Activated CD8-positive, alpha-beta memory T cell treated with anti-CD3 and anti-CD28 coated beads, Interleukin-2, amount 10 ng/mL, durations not matched to agents 7 days and 5 days (primary cell): ENCODE measurements around the gene PAEP. TPM values are rescaled to one million over a fixed set of nuclear protein-coding genes. Genes with fewer than 3 reads are reported as not detected.
A peak's percentile ranks its signal among the peaks of the same experiment; 100 is the strongest.
"Not testable (repeated sequence)": the region's sequence is repeated elsewhere in the genome, so short reads cannot be mapped to it uniquely, and the experiment has no call there.

Experiments used
- ATAC-seq: fragments of 150-1000 bp; cut with Tn5 transposase; one replicate; pipeline ENCODE4 v1.10.0; 2021; ENCODE audit warnings: moderate library complexity
- CTCF ChIA-PET: fragments of 350-600 bp; sonication (Branson Sonifier 250); formaldehyde crosslinking; loops from one replicate; lab custom pipeline; 2021; ENCODE audit warnings: antibody characterized with exemption; lab: Charles Lee
- DNase-seq: peaks from one replicate; pipeline ENCODE4 v3.0.0-alpha.2; 2020
- H3K27ac Mint-ChIP-seq: one replicate; pipeline ENCODE4 v1.8.0; 2021; ENCODE audit warnings: mild to moderate bottlenecking, mixed read lengths
- H3K27me3 Mint-ChIP-seq: one replicate; pipeline ENCODE4 v1.8.0; 2021; ENCODE audit warnings: mixed read lengths
- H3K36me3 Mint-ChIP-seq: one replicate; pipeline ENCODE4 v1.8.0; 2021; ENCODE audit warnings: mild to moderate bottlenecking, mixed read lengths
- H3K4me1 Mint-ChIP-seq: one replicate; pipeline ENCODE4 v1.8.0; 2021; ENCODE audit warnings: mixed read lengths
- H3K4me3 Mint-ChIP-seq: one replicate; pipeline ENCODE4 v1.8.0; 2021; ENCODE audit warnings: mild to moderate bottlenecking, moderate library complexity, mixed read lengths
- H3K9me3 Mint-ChIP-seq: one replicate; pipeline ENCODE4 v1.8.0; 2022; ENCODE audit warnings: low read depth, mixed read lengths
- total RNA-seq, 2 experiments: library from RNA; stranded (reverse); gene quantifications; one replicate each; pipeline ENCODE4 v1.2.3, GENCODE V29; 2021

The PAEP gene
- total RNA-seq = not detected

GRCh38 chr9:135561391-135562234, at the start of gene PAEP:
Gene PAEP (plus strand): TSS chr9:135561756.
- no peak for ATAC-seq
- no peak within 1 kb of the TSS for H3K4me3 Mint-ChIP-seq
- no peaks in the 10 kb centered on the region for H3K9me3 Mint-ChIP-seq
- CTCF ChIA-PET = no interaction called here
- peaks cover 3% of the 10 kb centered on the region for H3K4me1 Mint-ChIP-seq
- no peak for DNase-seq
- H3K27ac Mint-ChIP-seq = no peak within 1 kb of the TSS
- H3K36me3 Mint-ChIP-seq = no peaks in the 10 kb centered on the region
- peaks cover 3% of the 10 kb centered on the region for H3K27me3 Mint-ChIP-seq

GRCh38 chr9:135512241-135512603, 49.3 kb upstream of the PAEP start:
- DNase-seq (no peak), ATAC-seq (no peak)
- peaks cover 12% of the 10 kb centered on the region for H3K27me3 Mint-ChIP-seq
- H3K4me1 Mint-ChIP-seq = peaks cover 23% of the 10 kb centered on the region
- H3K4me3 Mint-ChIP-seq = no peak overlapping the region
- CTCF ChIA-PET = interaction anchor here (0.6 to 1.6 kb wide), 2 partner anchors 8 to 43 kb away, joined by 3 to 6 read pairs; no protein-coding TSS in a partner anchor
- H3K27ac Mint-ChIP-seq = no peak overlapping the region
- no peaks in the 10 kb centered on the region for H3K36me3 Mint-ChIP-seq
- H3K9me3 Mint-ChIP-seq = no peaks in the 10 kb centered on the region

GRCh38 chr9:135512904-135513303, 48.7 kb upstream of the PAEP start:
- no peak overlapping the region for H3K27ac Mint-ChIP-seq
- H3K27me3 Mint-ChIP-seq = peaks cover 17% of the 10 kb centered on the region
- no peaks in the 10 kb centered on the region for H3K36me3 Mint-ChIP-seq
- H3K4me3 Mint-ChIP-seq = no peak overlapping the region
- no peak for DNase-seq
- peaks cover 23% of the 10 kb centered on the region for H3K4me1 Mint-ChIP-seq
- ATAC-seq = no peak
- CTCF ChIA-PET = interaction anchor here (0.6 to 1.6 kb wide), 2 partner anchors 8 to 44 kb away, joined by 3 to 6 read pairs; no protein-coding TSS in a partner anchor
- H3K9me3 Mint-ChIP-seq = no peaks in the 10 kb centered on the region

- Mint-ChIP-seq H3K4me3 (no peak overlapping the region), H3K9me3 (no peaks in the 10 kb centered on the region), H3K27me3 (peaks cover 20% of the 10 kb centered on the region), H3K36me3 (no peaks in the 10 kb centered on the region), H3K27ac (no peak overlapping the region), H3K4me1 (peaks cover 23% of the 10 kb centered on the region)
- no peak for DNase-seq
- no peak for ATAC-seq
- CTCF ChIA-PET = interaction anchor here (1.6 kb wide), 1 partner anchor 9 kb away, joined by 6 read pairs; no protein-coding TSS in a partner anchor
Observed at GRCh38 chr9:135513351-135513846, 48.2 kb upstream of the PAEP start.

GRCh38 chr9:135513906-135514305, 47.6 kb upstream of the PAEP start:
- H3K4me3 Mint-ChIP-seq, DNase-seq, H3K27ac Mint-ChIP-seq, H3K9me3 Mint-ChIP-seq, ATAC-seq, H3K36me3 Mint-ChIP-seq: not testable (repeated sequence)
- CTCF ChIA-PET = interaction anchor here (1.1 kb wide), 1 partner anchor 16 kb away, joined by 3 read pairs; no protein-coding TSS in a partner anchor
- Mint-ChIP-seq H3K27me3 (peaks cover 21% of the 10 kb centered on the region), H3K4me1 (peaks cover 23% of the 10 kb centered on the region)

GRCh38 chr9:135514342-135515082, 47.0 kb upstream of the PAEP start:
- no peak overlapping the region for H3K4me3 Mint-ChIP-seq
- H3K27ac Mint-ChIP-seq = no peak overlapping the region
- CTCF ChIA-PET = interaction anchor here (0.8 to 1.1 kb wide), 2 partner anchors 10 to 17 kb away, joined by 3 read pairs; no protein-coding TSS in a partner anchor
- ATAC-seq (no peak), DNase-seq (no peak)
- no peaks in the 10 kb centered on the region for H3K36me3 Mint-ChIP-seq
- H3K27me3 Mint-ChIP-seq = peaks cover 19% of the 10 kb centered on the region
- peaks cover 23% of the 10 kb centered on the region for H3K4me1 Mint-ChIP-seq
- no peaks in the 10 kb centered on the region for H3K9me3 Mint-ChIP-seq

GRCh38 chr9:135515083-135515951, 46.2 kb upstream of the PAEP start:
- peaks cover 23% of the 10 kb centered on the region for H3K4me1 Mint-ChIP-seq
- H3K4me3 Mint-ChIP-seq = no peak overlapping the region
- no peak for ATAC-seq
- CTCF ChIA-PET = interaction anchor here (0.8 to 1.1 kb wide), 2 partner anchors 11 to 18 kb away, joined by 3 read pairs; no protein-coding TSS in a partner anchor
- H3K27ac Mint-ChIP-seq = no peak overlapping the region
- no peaks in the 10 kb centered on the region for H3K36me3 Mint-ChIP-seq
- peaks cover 20% of the 10 kb centered on the region for H3K27me3 Mint-ChIP-seq
- no peaks in the 10 kb centered on the region for H3K9me3 Mint-ChIP-seq
- DNase-seq = no peak

- Mint-ChIP-seq H3K9me3 (no peaks in the 10 kb centered on the region), H3K27ac (no peak overlapping the region), H3K4me3 (no peak overlapping the region), H3K27me3 (peaks cover 19% of the 10 kb centered on the region), H3K36me3 (no peaks in the 10 kb centered on the region), H3K4me1 (peaks cover 17% of the 10 kb centered on the region)
- DNase-seq (no peak), ATAC-seq (no peak)
- CTCF ChIA-PET = no interaction called here
Observed at GRCh38 chr9:135516132-135516860, 45.3 kb upstream of the PAEP start.

GRCh38 chr9:135517407-135517822, 44.1 kb upstream of the PAEP start:
- Mint-ChIP-seq H3K4me3 (no peak overlapping the region), H3K27ac (no peak overlapping the region), H3K36me3 (no peaks in the 10 kb centered on the region), H3K9me3 (no peaks in the 10 kb centered on the region), H3K27me3 (peaks cover 19% of the 10 kb centered on the region), H3K4me1 (peaks cover 8% of the 10 kb centered on the region)
- CTCF ChIA-PET = no interaction called here
- DNase-seq = peak; percentile 22
- ATAC-seq = no peak

- Mint-ChIP-seq H3K4me3 (no peak overlapping the region), H3K36me3 (no peaks in the 10 kb centered on the region), H3K27ac (no peak overlapping the region), H3K9me3 (no peaks in the 10 kb centered on the region), H3K4me1 (peaks cover 7% of the 10 kb centered on the region), H3K27me3 (peaks cover 19% of the 10 kb centered on the region)
- CTCF ChIA-PET = no interaction called here
- DNase-seq = no peak
- no peak for ATAC-seq
Observed at GRCh38 chr9:135519179-135519971, 42.2 kb upstream of the PAEP start.

GRCh38 chr9:135520916-135521607, 40.5 kb upstream of the PAEP start, which contains the start of gene LCN1:
Gene LCN1 (plus strand): TSS chr9:135521440. CDS start chr9:135521498, 58 bp downstream.
- Mint-ChIP-seq H3K27ac (no peak within 1 kb of the TSS), H3K36me3 (no peaks in the 10 kb centered on the region), H3K9me3 (no peaks in the 10 kb centered on the region), H3K27me3 (peaks cover 19% of the 10 kb centered on the region), H3K4me3 (no peak within 1 kb of the TSS), H3K4me1 (peaks cover 5% of the 10 kb centered on the region)
- ATAC-seq (no peak), DNase-seq (peak; percentile 21)
- CTCF ChIA-PET = no interaction called here
